AG10803 (cell line): ENCODE results near the gene TTC6.

Experiments
- DNase-seq: peaks from one replicate; pipeline ENCODE4 v3.0.0; 2010; ENCODE audit warnings: low read depth
- H3K4me3 ChIP-seq: 2 replicates; pipeline ENCODE4 v1.5.1; 2011; ENCODE audit warnings: mild to moderate bottlenecking, low read length, control low read depth
- CTCF ChIP-seq: conservative IDR thresholded peaks from 2 replicates; pipeline ENCODE4 v1.5.1; 2011; ENCODE audit warnings: mild to moderate bottlenecking, low read length, control low read depth, inconsistent platforms

TTC6 gene

GRCh38 chr14:37589715-37590427 is 5.6 kb upstream of the TTC6 start:
- no peak for TF ChIP-seq CTCF
- no peak overlapping the region for H3K4me3 ChIP-seq
- DNase-seq = no peak

- no peak for DNase-seq
- no peak overlapping the region for H3K4me3 ChIP-seq
- no peak for TF ChIP-seq CTCF
Measured at GRCh38 chr14:37590428-37591139, 4.8 kb upstream of the TTC6 start.

GRCh38 chr14:37591311-37591940 is 4.0 kb upstream of the TTC6 start:
- no peak overlapping the region for H3K4me3 ChIP-seq
- no peak for TF ChIP-seq CTCF
- DNase-seq = no peak

GRCh38 chr14:37591941-37592481 is 3.4 kb upstream of the TTC6 start:
- H3K4me3 ChIP-seq = no peak overlapping the region
- DNase-seq = no peak
- TF ChIP-seq CTCF = no peak

- TF ChIP-seq CTCF = no peak
- H3K4me3 ChIP-seq = no peak overlapping the region
- no peak for DNase-seq
Measured at GRCh38 chr14:37592482-37593408, 2.7 kb upstream of the TTC6 start.

- TF ChIP-seq CTCF = no peak
- H3K4me3 ChIP-seq = peak overlapping the region; percentile 67; the same call in 1 of the 2 replicates
- DNase-seq = no peak
Measured at GRCh38 chr14:37593511-37594237, 1.8 kb upstream of the TTC6 start.
